ENCODE measurements around the gene PAGR1.

GRCh38 chr16:29811170-29811895 lies 4.6 kb upstream of the PAGR1 start:
- TF ChIP-seq POLR2A (IDR thresholded peaks at IDR 0.05; ENCODE audit: low read depth, low read length), result peak; percentile 74; the same call in 1 of the 2 replicates
- TF ChIP-seq POLR2AphosphoS5 (IDR thresholded peaks at IDR 0.05; ENCODE audit: low read depth, low read length), result peak; percentile 74
- TF ChIP-seq TAF1 (IDR thresholded peaks at IDR 0.05; ENCODE audit: low read depth, low read length), result no peak
- no peak for TF ChIP-seq PAX5 (IDR thresholded peaks at IDR 0.05; ENCODE audit: insufficient read depth, low read length, severe bottlenecking)
- TF ChIP-seq SPI1 (IDR thresholded peaks at IDR 0.05; ENCODE audit: low read depth, low read length), result no peak
- peak; percentile 25; the same call in 1 of the 2 replicates for TF ChIP-seq POU2F2 (IDR thresholded peaks at IDR 0.05; ENCODE audit: low read depth, low read length)

All from GM12891 (cell line).